ENCODE data around the gene TMEM203.
A peak's percentile ranks its signal among the peaks of the same experiment; 100 is the strongest.

TMEM203 gene

DNA sequence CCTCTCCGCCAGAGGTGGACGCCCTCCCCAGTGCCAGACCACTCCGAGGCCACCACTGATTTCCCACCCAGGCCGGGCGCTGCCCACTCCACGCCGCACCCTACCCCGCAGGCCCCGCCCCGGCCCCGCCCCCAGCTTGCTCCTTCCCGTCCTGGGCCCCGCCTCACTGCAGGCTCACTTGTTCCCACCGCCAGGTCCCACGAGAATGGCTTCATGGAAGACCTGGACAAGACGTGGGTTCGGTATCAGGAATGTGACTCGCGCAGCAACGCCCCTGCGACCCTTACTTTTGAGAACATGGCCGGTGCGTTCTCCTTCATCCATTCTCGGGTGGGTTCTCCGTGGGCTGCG, 42.1 kb downstream of the TMEM203 start:
- no peak for DNase-seq

DNA sequence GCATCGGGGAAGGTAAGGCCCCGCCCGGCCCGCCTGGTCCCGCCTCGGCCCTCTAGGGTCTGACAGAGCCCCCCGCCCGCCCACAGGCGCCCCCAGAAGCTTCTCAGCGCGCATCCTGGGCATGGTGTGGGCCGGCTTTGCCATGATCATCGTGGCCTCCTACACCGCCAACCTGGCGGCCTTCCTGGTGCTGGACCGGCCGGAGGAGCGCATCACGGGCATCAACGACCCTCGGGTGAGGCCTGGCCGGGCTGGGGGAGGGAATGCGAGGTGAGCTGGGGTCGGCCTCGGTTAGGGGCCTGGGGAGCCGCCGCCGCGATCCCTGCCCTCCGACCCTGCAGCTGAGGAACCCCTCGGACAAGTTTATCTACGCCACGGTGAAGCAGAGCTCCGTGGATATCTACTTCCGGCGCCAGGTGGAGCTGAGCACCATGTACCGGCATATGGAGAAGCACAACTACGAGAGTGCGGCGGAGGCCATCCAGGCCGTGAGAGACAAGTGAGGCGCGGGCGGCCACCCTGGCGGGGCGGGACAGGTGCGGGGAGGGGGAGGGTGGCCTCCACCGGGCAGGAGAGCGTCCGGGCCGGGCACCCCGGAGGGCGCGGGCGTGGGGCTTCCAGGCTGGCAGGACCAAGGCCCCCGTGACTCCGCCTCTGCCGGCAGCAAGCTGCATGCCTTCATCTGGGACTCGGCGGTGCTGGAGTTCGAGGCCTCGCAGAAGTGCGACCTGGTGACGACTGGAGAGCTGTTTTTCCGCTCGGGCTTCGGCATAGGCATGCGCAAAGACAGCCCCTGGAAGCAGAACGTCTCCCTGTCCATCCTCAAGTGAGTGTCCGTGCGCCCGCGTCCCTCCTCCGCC, 42.7 kb downstream of the TMEM203 start:
- no peak for DNase-seq

DNA sequence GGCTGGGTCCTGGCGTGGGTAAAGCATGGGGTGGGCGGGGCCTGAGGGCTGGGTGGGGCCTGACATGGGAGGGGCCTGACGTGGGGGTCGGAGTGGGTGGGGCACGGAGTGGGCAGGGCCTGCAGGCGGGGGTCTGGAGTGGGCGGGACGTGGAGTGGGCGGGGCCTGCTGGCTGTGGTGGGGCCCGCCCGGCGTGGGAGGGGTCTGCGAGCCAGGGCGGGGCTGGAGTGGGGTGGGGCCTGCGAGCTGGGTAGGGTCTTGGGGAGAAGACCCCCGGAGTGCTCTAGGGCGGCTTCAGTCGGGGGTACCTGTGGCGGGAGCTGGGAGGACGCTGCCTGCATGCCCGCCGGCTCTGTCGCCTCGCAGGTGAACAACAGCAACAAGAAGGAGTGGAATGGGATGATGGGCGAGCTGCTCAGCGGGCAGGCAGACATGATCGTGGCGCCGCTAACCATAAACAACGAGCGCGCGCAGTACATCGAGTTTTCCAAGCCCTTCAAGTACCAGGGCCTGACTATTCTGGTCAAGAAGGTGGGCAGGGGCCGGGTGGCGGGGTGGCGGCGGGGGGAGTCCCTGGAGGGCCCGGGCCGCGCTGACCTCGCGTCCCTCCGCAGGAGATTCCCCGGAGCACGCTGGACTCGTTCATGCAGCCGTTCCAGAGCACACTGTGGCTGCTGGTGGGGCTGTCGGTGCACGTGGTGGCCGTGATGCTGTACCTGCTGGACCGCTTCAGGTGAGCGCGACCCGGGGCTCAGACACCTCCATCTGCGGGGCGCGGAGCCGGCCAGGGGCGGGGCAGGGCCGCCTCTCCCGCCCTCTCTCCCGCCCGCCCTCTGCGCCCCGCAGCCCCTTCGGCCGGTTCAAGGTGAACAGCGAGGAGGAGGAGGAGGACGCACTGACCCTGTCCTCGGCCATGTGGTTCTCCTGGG, 43.6 kb downstream of the TMEM203 start:
- DNase-seq: no peak

DNA sequence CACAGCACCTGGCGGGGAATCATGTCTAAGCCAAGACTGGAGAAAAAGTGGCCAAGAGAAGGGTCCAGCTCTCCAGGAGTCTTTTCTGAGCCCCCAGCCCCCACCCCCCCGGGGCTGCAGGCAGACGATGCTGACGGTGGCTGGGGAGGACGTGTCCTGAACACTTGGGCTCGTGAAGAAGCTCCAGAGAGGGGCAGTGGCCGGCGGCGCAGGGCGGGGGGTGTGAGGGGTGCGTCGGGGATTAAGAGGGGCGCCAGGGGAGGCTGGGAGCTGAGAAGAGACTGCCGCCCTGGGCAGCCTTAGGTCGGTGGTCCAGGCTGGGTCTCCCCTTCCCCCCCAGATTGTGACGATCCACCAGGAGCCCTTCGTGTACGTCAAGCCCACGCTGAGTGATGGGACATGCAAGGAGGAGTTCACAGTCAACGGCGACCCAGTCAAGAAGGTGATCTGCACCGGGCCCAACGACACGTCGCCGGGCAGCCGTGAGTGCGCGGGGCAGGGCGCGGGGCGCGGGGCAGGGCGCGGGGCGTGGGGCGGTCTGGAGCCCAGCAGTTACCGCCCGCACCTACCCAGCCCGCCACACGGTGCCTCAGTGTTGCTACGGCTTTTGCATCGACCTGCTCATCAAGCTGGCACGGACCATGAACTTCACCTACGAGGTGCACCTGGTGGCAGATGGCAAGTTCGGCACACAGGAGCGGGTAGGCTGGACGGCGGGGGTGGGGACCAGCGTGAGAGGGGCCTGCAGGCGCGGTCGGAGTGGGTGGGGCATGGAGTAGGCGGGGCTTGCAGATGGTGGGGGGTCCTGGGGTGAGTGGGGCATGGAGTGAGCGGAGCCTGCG, 44.5 kb downstream of the TMEM203 start:
- no peak for DNase-seq

DNA sequence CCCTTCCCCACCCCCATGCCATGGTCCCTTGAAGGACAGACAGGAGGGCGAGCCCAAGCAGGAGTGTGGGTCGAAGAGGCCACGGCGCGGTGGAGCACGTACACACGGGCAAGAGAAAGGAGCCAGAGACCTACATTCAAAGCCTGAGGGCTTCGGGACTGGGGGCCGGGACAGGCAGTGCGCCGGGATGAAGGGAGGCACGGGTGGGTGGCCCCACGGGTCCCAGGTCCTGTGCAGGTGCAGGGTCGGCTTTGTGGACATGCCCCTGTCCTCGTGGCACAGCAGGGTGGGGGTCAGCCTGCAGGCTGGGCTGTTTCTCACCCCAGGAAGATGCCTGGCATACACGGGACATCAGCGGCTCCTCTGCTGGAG, 45.4 kb downstream of the TMEM203 start:
- no peak for DNase-seq

DNA sequence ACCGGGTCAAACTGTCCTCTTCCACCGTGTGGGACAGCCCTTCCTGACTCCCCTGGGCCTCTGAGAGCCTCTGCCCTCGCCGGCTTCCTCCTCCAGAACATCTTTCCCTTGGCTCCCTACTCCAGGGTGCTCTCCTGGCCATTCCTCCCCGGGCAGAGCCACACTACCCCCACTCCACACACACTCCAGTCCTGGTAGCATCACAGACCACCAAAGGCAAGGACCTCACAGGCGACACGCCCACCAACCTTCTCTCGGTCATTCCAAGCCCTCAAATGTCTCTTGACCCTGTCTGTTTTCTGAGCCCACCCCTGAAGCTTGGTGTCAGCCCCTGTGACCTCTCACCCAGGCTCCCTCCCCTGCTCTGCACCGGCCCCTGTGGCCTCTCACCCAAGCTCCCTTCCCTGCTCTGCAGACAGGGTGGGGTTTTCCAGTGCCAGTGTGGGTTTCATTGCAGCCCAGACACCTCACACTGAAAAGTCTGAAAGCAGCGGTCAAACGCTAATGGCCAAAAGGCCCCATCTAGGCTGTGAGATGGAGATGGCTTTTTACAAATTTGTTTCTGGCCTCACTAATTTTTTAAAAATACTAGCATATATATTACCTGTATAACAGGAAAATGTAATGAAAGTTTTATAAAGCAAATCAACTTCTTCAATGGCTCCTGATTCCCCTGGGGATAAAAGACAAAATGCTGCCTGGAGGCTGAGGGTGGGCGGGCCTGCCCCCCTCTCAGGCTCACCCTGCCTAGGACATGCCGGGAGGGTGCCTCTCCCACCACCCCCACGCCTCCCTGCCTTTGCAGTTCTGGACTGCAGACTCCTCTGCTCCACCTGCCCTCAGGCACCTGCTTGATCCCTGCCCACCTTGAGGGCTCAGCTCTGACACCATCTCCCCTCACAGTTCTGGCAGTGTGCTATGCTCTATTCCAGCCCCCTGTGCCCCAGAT, 46.1 kb downstream of the TMEM203 start:
- no peak for DNase-seq

DNA sequence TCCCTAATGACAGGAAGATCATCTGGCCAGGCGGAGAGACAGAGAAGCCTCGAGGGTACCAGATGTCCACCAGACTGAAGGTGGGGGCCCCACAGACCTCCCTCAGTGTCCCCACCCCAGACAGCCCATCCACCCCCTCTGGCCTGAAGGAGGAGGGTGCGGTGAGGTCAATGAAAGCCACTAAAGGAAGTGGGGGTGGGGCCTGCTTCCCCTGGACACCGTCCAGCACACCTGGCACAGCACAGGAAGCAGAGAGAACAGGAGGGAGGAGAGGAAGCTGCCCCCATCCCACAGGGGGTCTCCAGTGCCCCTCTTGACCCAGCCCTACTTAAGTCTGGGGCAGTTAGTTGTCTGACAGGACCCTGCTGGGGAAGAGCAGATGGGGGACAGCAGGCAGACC, 46.8 kb downstream of the TMEM203 start:
- no peak for DNase-seq

DNA sequence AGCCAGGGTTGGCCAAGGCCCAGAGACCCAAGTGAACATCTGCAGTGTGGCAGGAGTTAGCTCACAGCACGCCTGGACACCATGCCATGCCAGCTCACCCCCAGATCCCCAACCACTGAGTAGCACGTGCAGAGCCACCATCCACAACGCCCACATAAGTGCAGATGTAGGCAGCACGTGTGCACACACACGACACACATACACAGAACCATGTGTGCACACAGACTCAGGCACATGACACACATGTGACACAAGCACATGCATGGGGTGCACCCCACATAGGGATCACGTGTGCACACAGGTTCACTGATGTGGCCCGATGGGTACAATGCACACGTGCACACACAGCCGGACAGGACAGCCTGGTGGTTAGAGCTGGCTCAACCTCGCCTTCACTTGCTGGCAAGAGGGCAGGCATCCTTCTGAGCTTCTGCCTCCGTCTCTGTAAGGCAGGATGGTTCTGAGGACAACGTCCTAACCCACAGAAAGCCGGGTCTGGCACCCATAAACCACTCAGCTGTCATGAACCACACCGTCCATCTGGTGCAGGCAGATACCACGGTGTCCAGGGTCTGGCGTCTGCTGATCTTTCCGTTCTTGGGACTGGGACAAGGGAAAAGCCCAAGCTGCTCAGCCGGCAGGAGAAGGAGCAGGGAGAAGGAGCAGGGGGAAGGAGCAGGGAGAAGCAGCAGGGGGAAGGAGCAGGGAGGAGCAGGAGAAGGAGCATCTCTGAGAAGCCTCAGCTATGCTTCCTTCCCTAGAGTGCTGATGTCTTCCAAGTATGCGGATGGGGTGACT, 47.6 kb downstream of the TMEM203 start:
- DNase-seq: no peak

DNA sequence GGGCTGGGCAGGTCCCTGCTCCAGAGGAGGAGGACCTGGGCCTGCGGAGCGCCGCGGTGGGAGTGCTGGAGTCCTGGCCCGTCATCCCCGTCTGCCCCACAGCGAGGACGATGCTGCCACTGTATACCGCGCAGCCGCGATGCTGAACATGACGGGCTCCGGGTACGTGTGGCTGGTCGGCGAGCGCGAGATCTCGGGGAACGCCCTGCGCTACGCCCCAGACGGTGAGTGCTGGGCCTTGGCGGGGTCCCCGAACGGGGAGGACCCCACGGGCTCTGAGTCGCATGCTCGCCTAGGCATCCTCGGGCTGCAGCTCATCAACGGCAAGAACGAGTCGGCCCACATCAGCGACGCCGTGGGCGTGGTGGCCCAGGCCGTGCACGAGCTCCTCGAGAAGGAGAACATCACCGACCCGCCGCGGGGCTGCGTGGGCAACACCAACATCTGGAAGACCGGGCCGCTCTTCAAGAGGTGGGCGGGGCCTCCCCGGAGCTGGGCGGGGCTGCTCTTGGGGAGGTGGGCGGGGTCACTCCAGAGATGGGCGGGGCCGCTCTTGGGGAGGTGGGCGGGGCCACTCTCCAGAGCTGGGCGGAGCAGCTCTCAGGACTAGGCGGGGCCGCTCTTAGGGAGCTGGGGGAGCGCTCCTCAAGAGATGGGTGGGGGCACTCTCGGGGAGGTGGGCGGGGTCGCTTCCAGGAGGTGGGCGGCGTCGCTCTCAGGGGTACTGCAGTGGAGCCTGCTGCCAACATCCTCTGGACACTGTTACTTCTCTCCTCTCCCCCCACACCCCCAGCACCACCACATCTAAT, 48.7 kb downstream of the TMEM203 start:
- DNase-seq: peak; percentile 72

All from activated CD4-positive, alpha-beta T cell treated with anti-CD3 and anti-CD28 coated beads, Interleukin-2, Interleukin-6, amounts not matched to agents 100 ng/mL and 50 ng/mL, durations not matched to agents 16 hours and 8 hours (primary cell).